Activated CD8-positive, alpha-beta T cell treated with anti-CD3 and anti-CD28 coated beads for 36 hours (primary cell): ENCODE measurements around the gene ZPBP. TPM values are rescaled to one million over a fixed set of nuclear protein-coding genes. Genes with fewer than 3 reads are reported as not detected.

Experiments used
- ATAC-seq: fragments of 200-7000 bp; cut with Tn5 transposase; one replicate; pipeline ENCODE4 v1.10.0; 2021; ENCODE audit warnings: mild to moderate bottlenecking, moderate library complexity
- CTCF ChIA-PET: fragments of 350-600 bp; sonication (Branson Sonifier 250); formaldehyde crosslinking; loops from one replicate; lab custom pipeline; 2021; ENCODE audit warnings: antibody characterized with exemption; lab: Charles Lee
- POLR2A ChIA-PET: fragments of 350-600 bp; sonication (Branson Sonifier 250); formaldehyde crosslinking; loops from one replicate; lab custom pipeline; 2021; ENCODE audit warnings: antibody characterized with exemption; lab: Charles Lee
- DNase-seq: peaks from one replicate; pipeline ENCODE4 v3.0.0-alpha.2; 2020
- H3K27ac Mint-ChIP-seq: one replicate; pipeline ENCODE4 v1.8.0; 2021; ENCODE audit warnings: mild to moderate bottlenecking, mixed read lengths
- H3K27me3 Mint-ChIP-seq: one replicate; pipeline ENCODE4 v1.8.0; 2021; ENCODE audit warnings: mixed read lengths
- H3K36me3 Mint-ChIP-seq: one replicate; pipeline ENCODE4 v1.8.0; 2021; ENCODE audit warnings: low read depth, mixed read lengths
- H3K4me1 Mint-ChIP-seq: one replicate; pipeline ENCODE4 v1.8.0; 2021; ENCODE audit warnings: low read depth, mixed read lengths
- H3K4me3 Mint-ChIP-seq: one replicate; pipeline ENCODE4 v1.8.0; 2021; ENCODE audit warnings: mild to moderate bottlenecking, moderate library complexity, mixed read lengths
- H3K9me3 Mint-ChIP-seq: one replicate; pipeline ENCODE4 v1.8.0; 2021; ENCODE audit warnings: mixed read lengths
- CTCF ChIP-seq: fragments of 200-600 bp; IDR thresholded peaks from one replicate; pipeline ENCODE4 v1.8.0; 2022; ENCODE audit warnings: antibody characterized with exemption, mild to moderate bottlenecking
- intact Hi-C: fragments of 100-400 bp; cut with micrococcal nuclease; formaldehyde crosslinking; loops from one replicate; pipeline ENCODE4 v1.10.0; 2022
- total RNA-seq, 2 experiments: library from RNA; stranded (reverse); gene quantifications; one replicate each; pipeline ENCODE4 v1.2.3, GENCODE V29; 2021

The ZPBP gene
- total RNA-seq, 2 experiments from 2014 or later: 0.36 TPM; not detected in 1

GRCh38 chr7:49926720-49927119 is 166.3 kb downstream of the ZPBP start:
- Mint-ChIP-seq H3K27me3 (no peaks in the 10 kb centered on the region), H3K36me3 (no peaks in the 10 kb centered on the region), H3K4me3 (no peak overlapping the region), H3K4me1 (no peaks in the 10 kb centered on the region), H3K27ac (no peak overlapping the region), H3K9me3 (peaks cover 11% of the 10 kb centered on the region)
- no peak for TF ChIP-seq CTCF
- POLR2A ChIA-PET: no interaction called here
- CTCF ChIA-PET: no interaction called here
- ATAC-seq (no peak), DNase-seq (no peak)
- intact Hi-C loops: no loop called here

GRCh38 chr7:49911909-49912308 is 181.1 kb downstream of the ZPBP start:
- no peaks in the 10 kb centered on the region for H3K36me3 Mint-ChIP-seq
- ATAC-seq (no peak), DNase-seq (no peak)
- no peaks in the 10 kb centered on the region for H3K4me1 Mint-ChIP-seq
- H3K9me3 Mint-ChIP-seq: peaks cover 6% of the 10 kb centered on the region
- CTCF ChIA-PET: no interaction called here
- POLR2A ChIA-PET: no interaction called here
- no peaks in the 10 kb centered on the region for H3K27me3 Mint-ChIP-seq
- TF ChIP-seq CTCF: no peak
- H3K4me3 Mint-ChIP-seq: no peak overlapping the region
- no peak overlapping the region for H3K27ac Mint-ChIP-seq
- intact Hi-C loops: no loop called here

- TF ChIP-seq CTCF: no peak
- H3K4me1 Mint-ChIP-seq: no peaks in the 10 kb centered on the region
- POLR2A ChIA-PET: no interaction called here
- intact Hi-C loops: no loop called here
- ATAC-seq (no peak), DNase-seq (no peak)
- no peak overlapping the region for H3K27ac Mint-ChIP-seq
- H3K27me3 Mint-ChIP-seq: peaks cover 2% of the 10 kb centered on the region
- no peaks in the 10 kb centered on the region for H3K9me3 Mint-ChIP-seq
- H3K36me3 Mint-ChIP-seq: no peaks in the 10 kb centered on the region
- H3K4me3 Mint-ChIP-seq: no peak overlapping the region
- CTCF ChIA-PET: no interaction called here
These were observed 198.5 kb downstream of the ZPBP start for GRCh38 chr7:49894543-49894942.

GRCh38 chr7:49893131-49893530 is 199.9 kb downstream of the ZPBP start:
- no peaks in the 10 kb centered on the region for H3K4me1 Mint-ChIP-seq
- no peak for TF ChIP-seq CTCF
- ATAC-seq: no peak
- POLR2A ChIA-PET: no interaction called here
- no peak overlapping the region for H3K4me3 Mint-ChIP-seq
- CTCF ChIA-PET: no interaction called here
- intact Hi-C loops: no loop called here
- H3K27ac Mint-ChIP-seq: no peak overlapping the region
- H3K36me3 Mint-ChIP-seq: no peaks in the 10 kb centered on the region
- H3K9me3 Mint-ChIP-seq: no peaks in the 10 kb centered on the region
- peaks cover 2% of the 10 kb centered on the region for H3K27me3 Mint-ChIP-seq
- DNase-seq: no peak

GRCh38 chr7:49892481-49892880 is 200.6 kb downstream of the ZPBP start:
- H3K27me3 Mint-ChIP-seq: peaks cover 2% of the 10 kb centered on the region
- no peak overlapping the region for H3K4me3 Mint-ChIP-seq
- no peak overlapping the region for H3K27ac Mint-ChIP-seq
- no peak for ATAC-seq
- POLR2A ChIA-PET: no interaction called here
- CTCF ChIA-PET: no interaction called here
- TF ChIP-seq CTCF: no peak
- H3K9me3 Mint-ChIP-seq: no peaks in the 10 kb centered on the region
- DNase-seq: no peak
- no peaks in the 10 kb centered on the region for H3K4me1 Mint-ChIP-seq
- no peaks in the 10 kb centered on the region for H3K36me3 Mint-ChIP-seq
- intact Hi-C loops: no loop called here

Other genes with a start within 250 kb of the ZPBP start
- 100 to 1,000 TPM; 277 to 295 TPM for gene IKZF1, start 211.5 kb upstream of the ZPBP start, total RNA-seq